ENCODE measurements around the gene SUPT3H.
"Not testable (repeated sequence)": the region's sequence is repeated elsewhere in the genome, so short reads cannot be mapped to it uniquely, and the experiment has no call there.

SUPT3H gene

DNA sequence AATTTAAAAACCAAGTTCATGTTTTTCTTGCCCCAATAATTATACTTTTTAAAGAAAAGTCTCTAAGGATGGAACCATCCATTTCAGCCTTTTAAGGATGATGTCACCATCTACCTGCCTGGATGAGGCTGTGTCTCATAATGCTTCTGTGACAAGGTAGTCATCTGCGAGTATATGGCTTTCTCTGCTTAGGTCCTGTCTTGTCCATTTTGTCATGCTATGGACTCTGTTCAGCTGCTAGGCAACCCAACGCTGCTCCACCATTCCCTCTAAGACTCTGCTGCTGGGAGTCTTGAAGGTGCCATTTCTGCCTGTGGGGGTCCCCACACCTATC is 509.4 kb downstream of the SUPT3H start:
- DNase-seq: no peak

DNA sequence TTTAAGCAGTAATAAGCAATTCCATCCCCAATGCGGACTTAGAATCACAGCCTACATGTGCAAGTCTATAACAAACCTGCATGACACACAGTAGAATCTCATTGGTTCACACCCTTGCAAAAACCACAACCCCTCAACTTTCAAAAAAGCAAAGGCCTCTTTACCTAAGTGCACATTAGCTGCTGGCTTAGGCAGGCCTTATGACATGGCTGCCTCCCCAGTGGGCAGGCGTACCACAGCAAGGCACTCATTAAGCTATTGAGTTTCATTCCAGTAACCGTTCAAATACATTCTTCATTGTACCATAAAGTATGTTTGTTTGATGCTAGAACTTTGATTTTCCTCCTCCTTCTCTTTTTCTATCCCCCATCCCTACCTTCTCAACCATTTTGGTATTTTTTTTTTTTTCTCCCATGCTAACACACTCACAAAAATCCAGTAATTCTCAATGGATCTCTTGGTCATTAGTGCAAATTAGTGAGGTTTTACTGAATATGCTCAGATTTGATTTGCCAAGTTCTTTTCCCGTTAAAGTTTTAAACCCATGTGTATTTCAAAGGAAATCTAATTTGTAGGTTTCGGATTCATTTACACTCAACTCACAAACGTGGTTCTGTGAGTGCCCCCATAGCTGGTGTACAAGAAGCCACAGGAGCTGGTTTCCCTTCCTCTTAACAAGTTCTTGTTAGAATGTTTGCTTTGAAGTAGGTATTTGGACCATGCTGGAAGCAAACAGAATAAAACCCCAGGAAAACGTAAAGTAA is 510.0 kb downstream of the SUPT3H start:
- no peak for DNase-seq

DNA sequence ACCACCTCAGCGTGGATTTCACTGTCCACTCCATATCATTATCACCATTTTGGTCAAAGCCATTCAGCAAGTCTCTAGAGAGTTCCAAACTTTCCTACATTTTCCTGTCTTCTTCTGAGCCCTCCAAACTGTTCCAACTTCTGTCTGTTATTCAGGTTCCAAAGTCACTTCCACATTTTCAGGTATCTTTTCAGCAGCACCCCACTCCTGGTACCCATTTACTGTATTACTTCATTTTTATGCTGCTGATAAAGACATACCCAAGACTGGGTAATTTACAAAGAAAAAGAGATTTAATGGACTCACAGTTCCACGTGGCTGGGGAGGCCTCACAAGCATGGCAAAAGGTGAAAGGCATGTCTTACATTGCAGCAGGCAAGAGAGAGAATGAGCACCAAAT is 512.5 kb downstream of the SUPT3H start:
- not testable (repeated sequence) for DNase-seq

DNA sequence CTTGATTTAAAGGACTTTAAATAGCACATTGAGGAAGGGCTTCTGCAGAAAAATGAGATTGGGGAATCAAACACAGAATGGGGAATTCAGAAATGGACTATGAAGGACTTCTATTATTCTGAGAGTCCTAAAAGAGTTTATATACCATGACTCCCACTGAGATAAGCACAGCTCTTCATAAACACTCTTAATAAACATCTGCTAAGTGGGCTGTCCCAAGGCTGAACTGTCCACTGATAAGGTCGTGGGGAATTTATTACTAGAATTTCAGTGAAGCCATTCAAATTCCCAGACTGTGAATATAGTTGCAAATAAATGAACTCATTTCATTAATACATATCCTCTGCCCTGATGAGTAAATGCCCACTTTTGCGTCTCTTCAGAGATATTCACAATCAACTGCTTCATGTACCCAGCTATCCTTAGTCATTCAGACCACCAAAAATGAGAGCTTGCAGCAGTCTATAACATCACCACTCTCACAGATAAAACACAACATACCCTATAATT is 517.8 kb downstream of the SUPT3H start:
- no peak for DNase-seq

DNA sequence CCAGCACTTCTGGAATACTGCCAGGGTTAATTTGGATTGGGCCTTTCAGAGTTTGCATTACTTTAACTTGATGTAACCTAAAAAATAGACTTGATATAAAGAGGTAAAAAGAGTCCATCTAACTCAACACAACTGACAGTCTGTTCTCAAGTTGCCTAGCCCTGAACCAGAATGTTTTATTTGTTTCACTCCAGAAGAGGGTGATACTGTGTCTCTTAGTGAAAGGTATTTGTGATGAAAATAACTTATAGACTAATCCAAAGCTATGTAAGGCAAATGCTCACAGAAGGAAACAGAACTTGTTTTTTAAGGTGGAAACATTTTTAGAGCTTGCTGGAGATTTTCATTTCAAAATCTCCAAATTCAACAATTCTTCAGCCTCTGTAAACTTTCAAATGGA is 518.7 kb downstream of the SUPT3H start:
- DNase-seq: no peak

DNA sequence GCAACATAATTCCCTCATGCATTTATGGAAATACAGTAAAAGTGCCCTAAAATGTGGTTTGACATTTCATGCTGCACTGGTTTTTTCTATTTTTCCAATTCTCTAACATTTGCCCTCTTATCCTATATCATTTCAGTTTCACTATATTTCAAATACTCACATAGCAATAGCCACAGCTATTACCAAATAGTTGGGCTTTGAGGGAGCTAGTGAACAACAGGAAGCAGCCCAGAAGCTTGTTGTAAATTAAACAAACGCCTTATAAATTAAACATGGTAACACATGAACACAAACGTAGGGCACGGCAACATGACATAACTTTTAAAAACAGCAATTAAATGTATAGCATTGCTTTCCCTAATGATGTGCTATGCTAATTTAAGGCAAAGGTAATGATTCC is 521.3 kb downstream of the SUPT3H start:
- no peak for DNase-seq

DNA sequence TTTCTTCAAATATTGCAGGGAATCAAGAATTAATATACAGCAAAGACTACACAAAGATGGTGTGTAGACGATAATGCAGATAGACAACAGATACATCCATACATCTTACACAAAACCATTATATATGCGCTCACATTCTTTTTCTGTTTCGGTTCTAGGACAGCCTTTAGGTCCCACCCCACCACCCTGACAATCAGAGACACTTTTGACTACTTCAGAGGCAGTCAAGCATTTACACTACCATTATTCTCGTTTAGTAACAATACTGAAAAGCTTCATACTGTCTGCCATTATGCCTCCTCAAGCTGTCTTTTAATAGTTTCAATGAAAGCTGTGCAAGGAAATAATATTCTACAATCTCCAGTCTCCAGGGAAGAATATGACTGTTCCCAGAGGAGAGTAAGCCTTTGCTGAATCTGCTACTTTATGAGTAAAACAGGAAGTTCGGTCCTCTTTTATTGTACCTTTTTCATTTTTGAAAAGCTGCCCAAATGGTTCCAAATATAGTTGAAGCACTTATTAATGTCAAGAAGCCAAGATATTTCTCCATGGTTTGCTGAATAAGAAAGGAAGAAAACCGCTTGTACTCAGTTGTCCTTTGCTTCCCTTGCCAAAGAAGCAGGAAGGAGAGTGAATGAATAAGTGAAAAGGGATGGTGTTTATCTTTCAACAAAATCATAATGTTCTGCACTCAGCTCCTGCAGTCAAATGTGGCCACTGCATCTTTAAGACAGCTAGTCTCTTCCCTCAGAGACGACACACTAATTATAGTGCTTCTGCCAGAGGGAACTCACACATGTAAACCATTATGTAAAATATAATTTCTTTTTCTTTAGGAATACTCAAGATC is 521.9 kb downstream of the SUPT3H start:
- no peak for DNase-seq

DNA sequence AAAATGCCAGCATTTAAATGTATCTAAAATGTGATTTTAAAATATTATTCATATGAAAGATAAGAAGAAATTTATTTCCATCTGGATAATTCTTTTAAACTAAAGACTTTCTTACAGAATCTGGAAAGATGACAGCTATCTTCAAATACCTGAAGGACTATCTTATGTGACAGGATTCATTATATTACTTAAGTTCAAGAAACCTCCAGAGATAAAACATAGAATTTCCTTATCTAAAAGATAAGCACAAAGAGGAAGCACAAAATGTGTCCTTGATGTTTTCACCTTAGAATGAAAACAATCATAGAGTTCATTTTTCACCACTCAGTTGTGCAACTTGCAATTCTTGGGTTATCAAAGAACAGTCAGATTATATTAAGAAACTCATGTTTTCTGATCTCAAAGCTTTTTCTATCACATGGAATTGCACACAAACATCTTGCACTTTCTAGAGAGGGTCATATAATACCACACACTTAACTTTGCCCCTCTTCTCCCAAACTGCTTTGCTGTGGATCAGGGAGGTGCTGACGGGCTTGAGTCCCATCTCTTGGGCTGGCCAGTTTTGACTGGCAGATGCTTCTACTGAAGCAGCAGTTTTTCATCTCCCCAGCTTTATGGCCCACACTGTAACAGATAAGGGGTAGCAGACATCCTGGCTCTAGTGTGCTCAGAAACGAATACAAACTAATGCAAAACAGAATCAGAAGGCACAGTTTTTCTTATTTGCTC is 522.9 kb downstream of the SUPT3H start:
- no peak for DNase-seq

DNA sequence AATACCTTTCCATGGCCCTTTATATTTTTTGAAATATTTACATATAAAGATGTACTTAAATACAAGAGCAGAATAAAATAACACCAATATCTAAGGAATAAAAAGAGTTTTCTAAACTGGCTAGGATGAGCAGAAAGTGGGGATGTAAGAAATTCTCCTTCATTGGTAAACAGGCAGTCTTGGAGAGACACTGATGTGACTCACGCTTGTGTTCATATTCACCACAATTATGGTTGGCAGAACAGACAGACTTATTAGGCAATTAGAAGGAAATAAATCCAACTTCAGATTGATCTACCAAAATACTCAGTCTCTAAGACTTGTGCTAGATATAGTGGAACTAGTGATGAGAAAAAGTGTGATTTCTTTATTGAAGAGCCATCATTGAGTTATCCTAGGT is 526.6 kb downstream of the SUPT3H start:
- no peak for DNase-seq

DNA sequence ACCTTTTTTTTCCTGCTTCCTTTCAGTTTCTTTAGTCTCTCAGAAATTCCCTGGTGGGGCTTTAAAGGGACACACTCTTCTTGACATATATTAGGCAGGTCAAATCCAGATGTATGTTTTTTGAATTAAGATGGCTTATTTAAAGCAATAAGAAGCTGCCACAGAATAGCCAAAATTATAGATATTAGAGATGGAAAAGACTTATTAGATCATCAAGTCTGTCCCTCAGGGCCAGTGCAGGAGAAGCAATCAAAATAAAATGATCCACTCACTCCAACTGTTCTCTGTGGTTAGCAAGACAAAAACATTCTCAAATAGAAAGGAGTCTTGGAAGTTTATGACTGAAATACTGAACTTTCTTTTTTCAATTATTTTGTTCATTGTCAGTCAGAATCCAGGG is 527.4 kb downstream of the SUPT3H start:
- no peak for DNase-seq

DNA sequence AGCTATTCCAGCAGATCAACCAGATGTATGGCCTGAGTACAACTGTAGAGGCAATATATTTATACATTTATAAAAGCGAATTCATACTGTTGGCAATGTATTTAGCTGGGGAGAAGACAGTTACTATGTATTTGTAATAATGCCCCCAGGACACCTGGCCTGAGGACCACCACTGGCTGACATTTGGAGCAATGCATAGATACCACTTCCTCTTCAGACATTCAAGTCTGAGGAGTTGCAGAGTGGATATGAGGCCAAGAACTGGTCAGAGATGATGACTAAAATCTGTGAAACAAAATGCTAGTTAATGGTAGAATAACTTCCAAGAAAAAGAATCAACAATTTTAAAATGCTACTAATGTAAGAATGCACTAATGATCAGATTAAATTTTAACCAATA is 527.9 kb downstream of the SUPT3H start:
- DNase-seq: no peak

DNA sequence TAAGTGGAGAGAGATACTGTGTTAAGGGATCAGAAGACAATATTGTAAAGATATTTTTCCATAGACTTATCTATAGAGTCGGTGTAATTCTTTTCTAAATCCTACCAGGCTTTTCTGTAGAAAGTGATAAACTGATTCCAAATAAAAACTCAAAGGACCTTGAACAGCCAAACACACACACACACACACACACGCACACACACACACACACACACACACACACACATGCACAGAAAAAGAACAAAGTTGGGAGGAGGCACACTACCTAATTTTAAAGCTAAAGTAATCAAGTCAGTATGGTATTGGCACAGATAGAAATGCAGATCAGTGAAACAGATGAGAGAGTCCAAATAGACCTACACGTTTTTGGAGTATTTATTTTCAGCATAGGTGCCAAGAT is 534.0 kb downstream of the SUPT3H start:
- no peak for DNase-seq

DNA sequence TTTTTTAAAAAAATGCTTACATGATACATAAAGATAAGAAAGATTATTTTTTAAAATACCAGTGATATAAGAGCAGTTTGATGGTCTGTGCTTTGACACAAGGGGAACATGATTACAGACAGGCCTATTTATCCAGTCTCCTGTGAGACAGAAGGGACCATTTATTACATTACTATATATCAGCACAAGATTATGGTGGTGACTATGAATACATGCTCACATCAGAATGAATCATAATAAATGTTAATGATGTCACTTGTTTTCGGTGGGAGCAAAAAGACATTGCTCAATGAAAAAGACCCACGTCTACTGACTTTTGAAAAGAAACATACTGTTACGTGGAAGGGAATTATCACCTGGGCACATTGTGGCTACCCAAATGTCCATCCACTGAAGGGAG is 535.1 kb downstream of the SUPT3H start:
- DNase-seq: no peak

DNA sequence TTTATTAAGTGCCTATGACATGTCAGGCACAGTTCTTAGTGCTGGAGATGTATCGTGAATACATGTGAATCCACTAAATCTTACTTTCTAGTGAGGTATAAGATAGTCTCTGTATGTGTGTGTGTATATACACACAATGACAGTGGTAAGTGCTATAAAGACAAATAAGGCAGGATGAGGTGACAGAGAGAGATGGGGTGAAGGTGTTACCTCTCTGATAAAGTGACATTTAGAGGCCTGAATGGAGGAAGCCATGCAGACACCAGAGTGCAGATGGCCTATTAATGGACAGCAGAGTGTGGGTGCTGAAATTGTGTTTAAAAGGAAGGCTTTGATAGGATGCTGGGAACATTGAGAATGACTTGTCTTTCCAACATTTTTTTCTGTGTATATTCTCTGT is 535.9 kb downstream of the SUPT3H start:
- no peak for DNase-seq

DNA sequence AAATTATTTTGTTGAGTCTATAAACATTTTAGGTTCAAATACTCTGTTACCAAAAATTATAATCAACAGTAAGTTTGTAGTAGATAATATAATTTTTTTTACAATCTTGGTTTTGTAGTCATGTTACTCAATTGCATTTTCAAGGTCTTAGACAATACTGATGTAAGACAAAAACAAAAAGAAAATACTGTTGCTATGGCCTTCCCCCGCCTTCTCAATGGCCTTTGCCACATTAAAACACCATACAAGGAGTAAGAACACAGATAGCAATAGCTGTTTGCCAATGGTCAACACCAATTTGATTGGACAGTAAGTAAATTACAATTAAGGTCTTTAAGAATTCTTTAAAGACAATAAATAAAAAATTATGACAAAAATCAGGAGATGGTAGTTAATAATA is 540.0 kb downstream of the SUPT3H start:
- no peak for DNase-seq

DNA sequence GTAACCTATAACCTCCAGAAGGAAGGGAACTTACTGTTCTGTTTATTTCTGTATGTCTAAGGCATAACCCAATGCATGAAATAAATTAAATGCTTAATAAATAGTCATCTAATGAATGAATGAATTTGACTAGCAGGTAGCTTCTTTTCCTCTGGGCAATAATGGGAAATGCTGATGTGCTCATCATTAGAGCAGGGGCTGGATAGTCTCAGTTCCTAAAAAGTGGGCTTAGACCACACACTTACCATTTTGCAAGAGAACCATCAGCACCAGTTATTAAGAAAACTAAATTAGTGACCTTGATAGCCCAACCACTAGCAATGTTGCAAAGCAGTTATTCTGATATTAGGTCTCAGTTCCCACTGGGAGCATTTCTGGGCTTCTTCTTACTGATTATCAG is 540.5 kb downstream of the SUPT3H start:
- no peak for DNase-seq

DNA sequence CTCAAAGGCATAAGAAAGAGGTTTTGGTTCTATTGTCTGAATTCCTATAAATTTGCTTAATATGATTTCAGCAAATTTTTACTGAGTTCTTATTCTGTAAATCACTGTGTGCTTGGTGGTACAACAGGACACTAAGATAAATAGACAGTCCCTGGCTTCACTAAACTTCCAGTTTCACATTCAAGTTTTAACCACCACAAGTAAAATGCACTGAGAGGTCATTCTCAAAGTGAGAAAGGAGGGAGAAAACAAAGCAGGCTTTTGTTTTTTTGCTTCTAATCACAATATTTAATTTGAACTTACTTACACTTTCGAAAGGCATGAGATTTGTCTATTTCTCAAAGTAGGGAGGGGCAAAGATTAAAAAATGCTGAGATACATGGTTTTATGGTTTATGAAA is 544.5 kb downstream of the SUPT3H start:
- DNase-seq: no peak

DNA sequence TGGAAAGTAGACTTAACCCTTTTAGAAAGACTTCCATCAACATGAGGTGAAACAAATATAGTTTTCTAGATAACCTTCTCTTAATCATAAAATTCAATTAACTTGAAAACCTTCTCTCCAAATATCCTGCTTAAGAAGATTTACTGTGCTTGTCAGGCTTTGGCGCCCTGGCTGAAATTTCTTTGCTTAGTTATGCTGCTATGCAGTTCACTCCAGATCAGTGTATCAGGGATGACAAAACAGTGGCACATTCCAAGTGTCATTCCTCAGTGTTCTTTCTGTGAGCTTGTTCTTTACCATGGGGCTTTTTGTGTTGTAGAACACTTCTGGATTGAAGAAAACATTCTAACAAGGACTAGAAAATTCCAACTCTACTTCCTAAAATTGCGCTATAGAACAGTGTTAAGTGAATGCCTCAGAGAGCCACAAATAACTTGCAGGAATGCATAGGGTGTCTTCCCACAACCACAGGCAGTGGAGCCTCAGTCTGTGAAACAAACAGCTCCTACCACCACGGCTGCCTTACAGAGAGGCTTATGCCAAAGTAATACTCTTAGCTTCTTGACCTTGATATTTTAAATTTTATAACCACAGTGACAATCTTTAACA is 546.6 kb downstream of the SUPT3H start:
- DNase-seq: no peak

DNA sequence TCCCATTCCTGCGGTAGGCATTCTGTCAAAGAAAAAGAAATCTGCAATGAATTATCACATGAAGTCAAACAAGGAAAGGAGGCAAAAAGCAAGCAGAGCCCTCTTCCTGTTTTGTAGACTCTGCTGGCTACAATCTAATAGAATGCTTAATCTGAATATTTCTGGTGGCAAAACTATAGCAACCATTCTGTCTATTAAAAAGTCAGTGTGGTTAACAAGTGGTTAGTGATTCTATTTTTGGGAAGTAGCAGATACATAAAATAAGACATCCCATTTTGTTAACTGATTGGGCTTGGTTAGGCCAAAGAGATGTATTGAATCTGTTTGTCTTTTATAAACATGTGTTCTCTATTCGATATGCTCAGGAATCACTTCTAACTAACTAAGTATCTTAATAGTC is 547.9 kb downstream of the SUPT3H start:
- DNase-seq: no peak

DNA sequence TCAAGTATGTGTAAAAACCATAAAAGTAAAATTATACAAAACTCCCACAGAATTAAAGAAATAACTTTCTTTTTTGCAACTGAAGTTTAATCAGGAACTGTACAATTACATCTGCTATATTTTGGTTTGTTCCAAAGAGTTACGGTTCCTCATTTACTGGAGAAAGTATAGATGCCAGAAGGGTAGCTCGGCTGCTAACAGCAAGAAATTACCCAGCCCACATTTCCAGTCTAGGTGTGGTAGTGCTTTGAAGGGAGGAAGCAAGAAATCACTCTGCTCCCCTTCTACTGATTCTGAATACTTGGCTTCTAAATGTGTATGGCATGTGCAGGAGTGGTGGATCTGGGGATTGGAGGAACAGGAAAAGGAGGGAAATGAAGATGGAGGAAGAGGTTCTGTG is 549.0 kb downstream of the SUPT3H start:
- DNase-seq: no peak

DNA sequence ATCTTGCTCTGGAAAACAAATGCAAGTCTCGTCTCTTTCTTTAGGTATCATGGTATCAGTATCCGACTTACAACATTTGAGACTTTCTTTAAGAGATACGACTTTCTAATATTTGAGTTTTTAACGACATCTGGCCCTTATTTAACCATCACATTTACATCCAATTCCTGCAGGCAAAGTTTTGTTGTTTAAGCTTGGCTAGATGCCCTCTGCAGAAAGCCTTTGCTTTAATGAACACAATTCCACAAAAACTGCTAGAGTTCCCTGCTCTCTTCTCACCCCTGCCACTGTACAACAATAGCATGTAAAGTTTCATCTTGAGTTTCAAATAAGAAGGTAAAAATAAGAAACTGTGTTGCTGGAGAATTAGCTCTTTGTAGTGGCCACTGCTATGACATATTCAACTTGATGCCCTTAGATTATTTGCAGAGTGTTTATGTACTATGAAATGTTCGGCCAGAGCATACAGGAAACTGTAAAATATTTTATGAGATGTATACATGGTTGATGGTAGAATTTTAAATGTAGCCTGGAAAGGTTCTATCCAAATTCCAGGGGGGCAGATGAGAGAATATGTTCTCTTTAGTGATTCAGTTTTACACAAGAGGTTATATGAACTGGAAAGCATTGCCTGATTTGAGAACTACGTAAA is 551.6 kb downstream of the SUPT3H start:
- DNase-seq: no peak

DNA sequence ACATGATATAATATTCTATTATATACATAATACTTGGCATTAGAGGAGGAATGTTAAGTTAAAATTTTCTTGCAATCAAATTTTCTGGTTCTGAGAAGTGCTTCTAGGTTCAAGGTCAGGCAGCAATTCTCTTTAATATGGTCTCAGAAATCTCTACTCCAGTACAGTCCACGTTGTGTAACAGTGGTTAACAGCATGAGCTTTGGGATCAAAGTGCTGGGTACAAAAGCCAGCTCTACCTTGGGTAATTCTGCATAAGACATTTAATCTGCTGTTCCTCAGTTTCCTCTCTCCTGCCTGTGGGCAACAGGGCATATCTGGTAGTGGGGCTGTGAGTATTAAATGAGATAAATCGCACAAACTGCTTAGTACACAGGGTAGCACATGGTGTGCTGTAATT is 552.5 kb downstream of the SUPT3H start:
- DNase-seq: no peak

DNA sequence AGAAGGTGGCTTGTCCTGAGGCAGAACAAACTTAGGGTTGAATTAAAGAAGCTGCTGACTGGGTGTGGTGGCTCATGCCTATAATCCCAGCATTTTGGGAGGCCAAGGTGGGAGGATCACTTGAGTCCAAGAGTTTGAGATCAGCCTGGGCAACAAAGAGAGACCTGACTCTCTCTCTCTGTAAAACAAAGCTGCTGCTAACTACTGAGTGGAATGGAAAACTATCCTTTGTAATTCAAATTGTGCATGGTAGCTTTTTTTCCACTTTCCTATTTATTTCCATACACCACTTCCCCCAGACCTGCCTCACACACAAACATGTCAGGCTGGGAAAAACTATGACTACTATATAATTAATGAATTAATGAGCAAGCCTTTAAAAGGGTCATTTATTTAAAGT is 553.2 kb downstream of the SUPT3H start:
- no peak for DNase-seq
